WTC11 (cell line): ENCODE data around the gene TBL1X. TPM values are rescaled to one million over a fixed set of nuclear protein-coding genes. Genes with fewer than 3 reads are reported as not detected.

Experiments used
- ATAC-seq: fragments of 200-7000 bp; cut with Tn5 transposase; 2 replicates; pipeline ENCODE4 v1.10.0; 2021; ENCODE audit warnings: mild to moderate bottlenecking, moderate library complexity
- CTCF ChIA-PET: fragments of 300-600 bp; sonication (Branson Sonifier 250); formaldehyde crosslinking; loops from one replicate; lab custom pipeline; 2021; ENCODE audit warnings: antibody characterized with exemption; lab: Charles Lee
- POLR2A ChIA-PET: fragments of 350-600 bp; sonication (Branson Sonifier 250); formaldehyde crosslinking; loops from one replicate; lab custom pipeline; 2021; ENCODE audit warnings: antibody characterized with exemption; lab: Charles Lee
- DNase-seq: peaks from one replicate; pipeline ENCODE4 v3.0.0; 2021; ENCODE audit warnings: low spot score
- H3K27ac Mint-ChIP-seq: 2 replicates; pipeline ENCODE4 v1.8.0; 2021; ENCODE audit warnings: mixed read lengths
- H3K27me3 Mint-ChIP-seq: 2 replicates; pipeline ENCODE4 v1.8.0; 2021; ENCODE audit warnings: low read depth, mild to moderate bottlenecking, moderate library complexity, mixed read lengths
- H3K36me3 Mint-ChIP-seq: 2 replicates; pipeline ENCODE4 v1.8.0; 2021; ENCODE audit warnings: mixed read lengths
- H3K4me1 Mint-ChIP-seq: 2 replicates; pipeline ENCODE4 v1.8.0; 2022; ENCODE audit warnings: mixed read lengths
- H3K4me3 Mint-ChIP-seq: 2 replicates; pipeline ENCODE4 v1.8.0; 2021; ENCODE audit warnings: mild to moderate bottlenecking, moderate library complexity, mixed read lengths
- H3K9me3 Mint-ChIP-seq: 2 replicates; pipeline ENCODE4 v1.8.0; 2021; ENCODE audit warnings: mixed read lengths
- ATF1 ChIP-seq: sonication (generic); formaldehyde crosslinking; IDR thresholded peaks from 2 replicates; pipeline ENCODE4 v1.8.1; 2023; ENCODE audit warnings: mild to moderate bottlenecking, moderate library complexity, missing genetic modification reagents
- CREB1 ChIP-seq: sonication (generic); formaldehyde crosslinking; IDR thresholded peaks from 2 replicates; pipeline ENCODE4 v1.8.0; 2023; ENCODE audit warnings: mild to moderate bottlenecking, missing genetic modification reagents
- ELF4 ChIP-seq: sonication (generic); formaldehyde crosslinking; IDR thresholded peaks from 2 replicates; pipeline ENCODE4 v1.8.1; 2022; ENCODE audit warnings: low read depth, mild to moderate bottlenecking, moderate library complexity, missing genetic modification reagents
- MXD4 ChIP-seq: fragments of 250-450 bp; sonication (Bioruptor Pico); IDR thresholded peaks from 2 replicates; pipeline ENCODE4 v1.8.0; 2021; ENCODE audit warnings: mild to moderate bottlenecking, moderate library complexity, borderline replicate concordance
- NFYB ChIP-seq: sonication (generic); formaldehyde crosslinking; conservative IDR thresholded peaks from 2 replicates; pipeline ENCODE4 v1.8.0; 2022; ENCODE audit warnings: low read depth, missing genetic modification reagents
- RORB ChIP-seq: fragments of 250-450 bp; sonication (Bioruptor Pico); IDR thresholded peaks from 2 replicates; pipeline ENCODE4 v1.9.0; 2021; ENCODE audit warnings: mild to moderate bottlenecking
- SMAD3 ChIP-seq: sonication (generic); formaldehyde crosslinking; IDR thresholded peaks from 2 replicates; pipeline ENCODE4 v1.8.0; 2022; ENCODE audit warnings: missing genetic modification reagents, mild to moderate bottlenecking, borderline replicate concordance
- SOX15 ChIP-seq: fragments of 250-450 bp; sonication (Bioruptor Pico); IDR thresholded peaks from 2 replicates; pipeline ENCODE4 v1.9.0; 2021; ENCODE audit warnings: mild to moderate bottlenecking
- SP1 ChIP-seq: sonication (generic); formaldehyde crosslinking; conservative IDR thresholded peaks from 2 replicates; pipeline ENCODE4 v1.8.1; 2022; ENCODE audit warnings: missing genetic modification reagents
- TP53 ChIP-seq: sonication (generic); formaldehyde crosslinking; IDR thresholded peaks from 2 replicates; pipeline ENCODE4 v1.8.1; 2023; ENCODE audit warnings: mild to moderate bottlenecking, missing genetic modification reagents
- ZBTB43 ChIP-seq: sonication (generic); formaldehyde crosslinking; IDR thresholded peaks from 2 replicates; pipeline ENCODE4 v1.8.1; 2023; ENCODE audit warnings: mild to moderate bottlenecking, missing genetic modification reagents
- ZMAT4 ChIP-seq: fragments of 250-450 bp; sonication (Bioruptor Pico); IDR thresholded peaks from 2 replicates; pipeline ENCODE4 v1.9.0; 2021; ENCODE audit warnings: mild to moderate bottlenecking
- ZNF263 ChIP-seq: sonication (generic); formaldehyde crosslinking; IDR thresholded peaks from 2 replicates; pipeline ENCODE4 v1.8.1; 2022; ENCODE audit warnings: low read depth, mild to moderate bottlenecking, moderate library complexity, missing genetic modification reagents
- total RNA-seq: library from RNA; stranded (reverse); gene quantifications from 3 replicates; pipeline ENCODE4 v1.2.3, GENCODE V29; 2021
- TF ChIP-seq, protein P1 (sequence below): sonication (generic); formaldehyde crosslinking; IDR thresholded peaks from 2 replicates; pipeline ENCODE4 v1.8.1; 2022; ENCODE audit warnings: mild to moderate bottlenecking, missing genetic modification reagents, moderate library complexity, borderline replicate concordance
- TF ChIP-seq, protein P2 (sequence below): fragments of 250-450 bp; sonication (Bioruptor Pico); IDR thresholded peaks from 2 replicates; pipeline ENCODE4 v2.1.2; 2022; ENCODE audit warnings: mild to moderate bottlenecking, moderate library complexity
- TF ChIP-seq, protein P3 (sequence below): sonication (generic); formaldehyde crosslinking; IDR thresholded peaks from 2 replicates; pipeline ENCODE4 v1.8.0; 2022; ENCODE audit warnings: missing genetic modification reagents
- TF ChIP-seq, protein P4 (sequence below): sonication (generic); formaldehyde crosslinking; conservative IDR thresholded peaks from 2 replicates; pipeline ENCODE4 v1.8.1; 2022; ENCODE audit warnings: mild to moderate bottlenecking, missing genetic modification reagents
- TF ChIP-seq, protein P5 (sequence below): fragments of 200-600 bp; IDR thresholded peaks from 2 replicates; pipeline ENCODE4 v1.8.0; 2022; ENCODE audit warnings: antibody characterized with exemption

TBL1X gene
- total RNA-seq, 1 experiment from 2014 or later: 27.7 TPM

DNA sequence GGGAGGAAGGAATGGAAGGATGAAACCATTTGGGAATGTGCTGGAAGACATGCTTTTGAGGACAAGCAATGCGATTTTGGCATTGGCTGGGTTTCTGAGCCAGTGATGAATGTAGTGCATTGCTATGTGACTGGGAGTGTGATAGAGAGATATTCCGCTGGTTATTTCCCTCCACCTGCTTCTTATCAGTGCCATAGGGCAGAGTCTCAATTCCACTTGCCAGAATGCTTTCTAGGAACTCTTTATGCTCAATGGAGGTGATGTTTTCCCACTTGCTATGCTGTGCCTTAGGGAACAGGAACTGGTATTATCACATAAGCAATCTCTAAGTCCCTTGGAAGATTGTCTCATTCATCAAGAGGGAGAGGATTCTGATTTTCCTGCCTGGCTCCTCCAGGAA, 28.0 kb downstream of the TBL1X start:
- TF ChIP-seq, protein P1, sequence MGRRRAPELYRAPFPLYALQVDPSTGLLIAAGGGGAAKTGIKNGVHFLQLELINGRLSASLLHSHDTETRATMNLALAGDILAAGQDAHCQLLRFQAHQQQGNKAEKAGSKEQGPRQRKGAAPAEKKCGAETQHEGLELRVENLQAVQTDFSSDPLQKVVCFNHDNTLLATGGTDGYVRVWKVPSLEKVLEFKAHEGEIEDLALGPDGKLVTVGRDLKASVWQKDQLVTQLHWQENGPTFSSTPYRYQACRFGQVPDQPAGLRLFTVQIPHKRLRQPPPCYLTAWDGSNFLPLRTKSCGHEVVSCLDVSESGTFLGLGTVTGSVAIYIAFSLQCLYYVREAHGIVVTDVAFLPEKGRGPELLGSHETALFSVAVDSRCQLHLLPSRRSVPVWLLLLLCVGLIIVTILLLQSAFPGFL (CRISPR knock-in tag): no peak
- TF ChIP-seq, protein P2, sequence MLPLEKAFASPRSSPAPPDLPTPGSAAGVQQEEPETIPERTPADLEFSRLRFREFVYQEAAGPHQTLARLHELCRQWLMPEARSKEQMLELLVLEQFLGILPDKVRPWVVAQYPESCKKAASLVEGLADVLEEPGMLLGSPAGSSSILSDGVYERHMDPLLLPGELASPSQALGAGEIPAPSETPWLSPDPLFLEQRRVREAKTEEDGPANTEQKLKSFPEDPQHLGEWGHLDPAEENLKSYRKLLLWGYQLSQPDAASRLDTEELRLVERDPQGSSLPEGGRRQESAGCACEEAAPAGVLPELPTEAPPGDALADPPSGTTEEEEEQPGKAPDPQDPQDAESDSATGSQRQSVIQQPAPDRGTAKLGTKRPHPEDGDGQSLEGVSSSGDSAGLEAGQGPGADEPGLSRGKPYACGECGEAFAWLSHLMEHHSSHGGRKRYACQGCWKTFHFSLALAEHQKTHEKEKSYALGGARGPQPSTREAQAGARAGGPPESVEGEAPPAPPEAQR (CRISPR knock-in tag): no peak
- no peak for TF ChIP-seq ELF4 (CRISPR knock-in tag)
- no peak for TF ChIP-seq SOX15 (CRISPR knock-in tag)
- TF ChIP-seq, protein P3, sequence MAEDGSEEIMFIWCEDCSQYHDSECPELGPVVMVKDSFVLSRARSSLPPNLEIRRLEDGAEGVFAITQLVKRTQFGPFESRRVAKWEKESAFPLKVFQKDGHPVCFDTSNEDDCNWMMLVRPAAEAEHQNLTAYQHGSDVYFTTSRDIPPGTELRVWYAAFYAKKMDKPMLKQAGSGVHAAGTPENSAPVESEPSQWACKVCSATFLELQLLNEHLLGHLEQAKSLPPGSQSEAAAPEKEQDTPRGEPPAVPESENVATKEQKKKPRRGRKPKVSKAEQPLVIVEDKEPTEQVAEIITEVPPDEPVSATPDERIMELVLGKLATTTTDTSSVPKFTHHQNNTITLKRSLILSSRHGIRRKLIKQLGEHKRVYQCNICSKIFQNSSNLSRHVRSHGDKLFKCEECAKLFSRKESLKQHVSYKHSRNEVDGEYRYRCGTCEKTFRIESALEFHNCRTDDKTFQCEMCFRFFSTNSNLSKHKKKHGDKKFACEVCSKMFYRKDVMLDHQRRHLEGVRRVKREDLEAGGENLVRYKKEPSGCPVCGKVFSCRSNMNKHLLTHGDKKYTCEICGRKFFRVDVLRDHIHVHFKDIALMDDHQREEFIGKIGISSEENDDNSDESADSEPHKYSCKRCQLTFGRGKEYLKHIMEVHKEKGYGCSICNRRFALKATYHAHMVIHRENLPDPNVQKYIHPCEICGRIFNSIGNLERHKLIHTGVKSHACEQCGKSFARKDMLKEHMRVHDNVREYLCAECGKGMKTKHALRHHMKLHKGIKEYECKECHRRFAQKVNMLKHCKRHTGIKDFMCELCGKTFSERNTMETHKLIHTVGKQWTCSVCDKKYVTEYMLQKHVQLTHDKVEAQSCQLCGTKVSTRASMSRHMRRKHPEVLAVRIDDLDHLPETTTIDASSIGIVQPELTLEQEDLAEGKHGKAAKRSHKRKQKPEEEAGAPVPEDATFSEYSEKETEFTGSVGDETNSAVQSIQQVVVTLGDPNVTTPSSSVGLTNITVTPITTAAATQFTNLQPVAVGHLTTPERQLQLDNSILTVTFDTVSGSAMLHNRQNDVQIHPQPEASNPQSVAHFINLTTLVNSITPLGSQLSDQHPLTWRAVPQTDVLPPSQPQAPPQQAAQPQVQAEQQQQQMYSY: no peak
- no peak for TF ChIP-seq ZMAT4 (CRISPR knock-in tag)
- CTCF ChIA-PET: no interaction called here
- ATAC-seq (no peak), DNase-seq (no peak)
- H3K36me3 Mint-ChIP-seq: 0 out of 2 replicates have a peak, but pooled peaks cover 2% of the 10 kb centered on the region
- H3K9me3 Mint-ChIP-seq: no peaks in the 10 kb centered on the region
- no peaks in the 10 kb centered on the region for H3K27me3 Mint-ChIP-seq
- POLR2A ChIA-PET: no interaction called here
- no peak overlapping the region for H3K27ac Mint-ChIP-seq
- H3K4me1 Mint-ChIP-seq: peaks cover 15% of the 10 kb centered on the region
- no peak overlapping the region for H3K4me3 Mint-ChIP-seq

DNA sequence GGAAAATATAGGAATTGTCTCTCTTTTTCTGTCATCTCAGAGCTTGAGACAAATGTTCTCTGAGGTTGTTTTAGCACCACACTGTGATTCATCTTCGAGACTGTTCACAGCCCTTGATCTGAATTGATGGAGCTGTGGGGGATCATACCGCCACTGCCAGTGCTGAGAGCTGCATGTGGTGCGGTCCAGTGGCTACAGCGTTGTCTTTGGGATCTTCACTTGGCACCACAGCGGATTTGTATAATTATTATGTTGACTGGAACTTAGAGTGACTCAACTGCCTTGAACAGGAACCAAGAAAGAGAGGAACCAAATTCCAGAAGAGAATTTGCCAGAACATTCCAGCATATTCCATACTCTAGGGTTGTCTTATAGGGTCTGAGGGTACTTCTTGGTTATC, 29.1 kb downstream of the TBL1X start:
- ChIA-PET CTCF (no interaction called here), POLR2A (no interaction called here)
- Mint-ChIP-seq H3K36me3 (0 out of 2 replicates have a peak, but pooled peaks cover 2% of the 10 kb centered on the region), H3K9me3 (no peaks in the 10 kb centered on the region), H3K4me3 (no peak overlapping the region), H3K4me1 (peaks cover 15% of the 10 kb centered on the region), H3K27ac (no peak overlapping the region), H3K27me3 (no peaks in the 10 kb centered on the region)
- no peak for DNase-seq
- no peak for ATAC-seq
- TF ChIP-seq MXD4 (CRISPR knock-in tag): no peak
- no peak for TF ChIP-seq ATF1 (CRISPR knock-in tag)
- TF ChIP-seq, protein P4, sequence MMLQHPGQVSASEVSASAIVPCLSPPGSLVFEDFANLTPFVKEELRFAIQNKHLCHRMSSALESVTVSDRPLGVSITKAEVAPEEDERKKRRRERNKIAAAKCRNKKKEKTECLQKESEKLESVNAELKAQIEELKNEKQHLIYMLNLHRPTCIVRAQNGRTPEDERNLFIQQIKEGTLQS (CRISPR knock-in tag): no peak
- no peak for TF ChIP-seq ZNF263 (CRISPR knock-in tag)
- TF ChIP-seq, protein P5, sequence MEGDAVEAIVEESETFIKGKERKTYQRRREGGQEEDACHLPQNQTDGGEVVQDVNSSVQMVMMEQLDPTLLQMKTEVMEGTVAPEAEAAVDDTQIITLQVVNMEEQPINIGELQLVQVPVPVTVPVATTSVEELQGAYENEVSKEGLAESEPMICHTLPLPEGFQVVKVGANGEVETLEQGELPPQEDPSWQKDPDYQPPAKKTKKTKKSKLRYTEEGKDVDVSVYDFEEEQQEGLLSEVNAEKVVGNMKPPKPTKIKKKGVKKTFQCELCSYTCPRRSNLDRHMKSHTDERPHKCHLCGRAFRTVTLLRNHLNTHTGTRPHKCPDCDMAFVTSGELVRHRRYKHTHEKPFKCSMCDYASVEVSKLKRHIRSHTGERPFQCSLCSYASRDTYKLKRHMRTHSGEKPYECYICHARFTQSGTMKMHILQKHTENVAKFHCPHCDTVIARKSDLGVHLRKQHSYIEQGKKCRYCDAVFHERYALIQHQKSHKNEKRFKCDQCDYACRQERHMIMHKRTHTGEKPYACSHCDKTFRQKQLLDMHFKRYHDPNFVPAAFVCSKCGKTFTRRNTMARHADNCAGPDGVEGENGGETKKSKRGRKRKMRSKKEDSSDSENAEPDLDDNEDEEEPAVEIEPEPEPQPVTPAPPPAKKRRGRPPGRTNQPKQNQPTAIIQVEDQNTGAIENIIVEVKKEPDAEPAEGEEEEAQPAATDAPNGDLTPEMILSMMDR: no peak
- TF ChIP-seq CREB1 (CRISPR knock-in tag): no peak
- TF ChIP-seq RORB (CRISPR knock-in tag): no peak
- TF ChIP-seq, protein P3: no peak
- no peak for TF ChIP-seq ZBTB43 (CRISPR knock-in tag)
- TF ChIP-seq SP1 (CRISPR knock-in tag): no peak
- TF ChIP-seq NFYB: no peak
- no peak for TF ChIP-seq TP53 (CRISPR knock-in tag)
- TF ChIP-seq SMAD3 (CRISPR knock-in tag): no peak
- no peak for TF ChIP-seq ZMAT4 (CRISPR knock-in tag)
